ENCODE measurements around the gene NGEF. TPM values are rescaled to one million over a fixed set of nuclear protein-coding genes. Genes with fewer than 3 reads are reported as not detected.

The NGEF gene
- total RNA-seq, 4 donors from 2014 or later = 0.29 to 18.4 (median 5.2) TPM

DNA sequence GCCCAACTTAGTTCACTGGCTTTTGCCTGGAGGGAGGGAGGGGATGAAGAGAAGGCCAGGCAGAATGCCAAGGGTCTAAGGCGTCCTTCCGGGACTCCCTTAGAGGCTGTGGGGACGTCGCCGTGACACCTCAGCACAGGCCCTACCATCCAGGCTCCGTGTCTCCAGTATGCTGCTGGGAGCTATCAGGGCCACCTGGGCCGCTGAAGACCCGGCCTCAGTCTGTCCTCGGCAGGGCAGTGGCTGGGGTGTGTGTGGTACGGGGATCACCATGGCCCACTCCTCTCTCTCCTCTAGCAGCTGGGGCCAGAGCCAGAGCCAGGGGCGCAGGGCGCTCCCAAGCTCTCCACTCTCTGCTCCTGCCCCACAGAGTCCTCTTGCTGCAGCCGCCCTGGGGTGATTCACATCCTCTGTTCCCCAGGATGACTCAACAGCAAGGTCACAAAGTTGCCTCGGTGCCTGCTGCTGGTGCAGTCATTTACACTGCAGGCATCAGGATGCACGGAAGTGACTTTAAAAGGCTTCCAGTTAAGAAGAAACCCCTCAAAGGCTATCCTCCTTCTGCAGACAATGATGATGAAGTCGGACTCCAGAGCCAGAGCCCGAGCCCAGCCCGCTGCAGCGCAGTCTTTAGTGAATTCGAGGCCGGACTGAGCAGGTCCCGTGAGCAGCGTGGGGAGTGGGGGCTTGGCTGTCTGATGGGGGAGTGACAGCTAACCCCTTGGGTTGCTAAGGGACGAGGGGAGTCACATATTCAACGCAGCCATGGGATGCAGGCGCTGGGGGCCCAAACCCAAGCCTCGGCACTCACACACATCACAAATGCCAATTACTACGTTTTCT, 111.1 kb downstream of the NGEF start:
- TF ChIP-seq, protein P1, sequence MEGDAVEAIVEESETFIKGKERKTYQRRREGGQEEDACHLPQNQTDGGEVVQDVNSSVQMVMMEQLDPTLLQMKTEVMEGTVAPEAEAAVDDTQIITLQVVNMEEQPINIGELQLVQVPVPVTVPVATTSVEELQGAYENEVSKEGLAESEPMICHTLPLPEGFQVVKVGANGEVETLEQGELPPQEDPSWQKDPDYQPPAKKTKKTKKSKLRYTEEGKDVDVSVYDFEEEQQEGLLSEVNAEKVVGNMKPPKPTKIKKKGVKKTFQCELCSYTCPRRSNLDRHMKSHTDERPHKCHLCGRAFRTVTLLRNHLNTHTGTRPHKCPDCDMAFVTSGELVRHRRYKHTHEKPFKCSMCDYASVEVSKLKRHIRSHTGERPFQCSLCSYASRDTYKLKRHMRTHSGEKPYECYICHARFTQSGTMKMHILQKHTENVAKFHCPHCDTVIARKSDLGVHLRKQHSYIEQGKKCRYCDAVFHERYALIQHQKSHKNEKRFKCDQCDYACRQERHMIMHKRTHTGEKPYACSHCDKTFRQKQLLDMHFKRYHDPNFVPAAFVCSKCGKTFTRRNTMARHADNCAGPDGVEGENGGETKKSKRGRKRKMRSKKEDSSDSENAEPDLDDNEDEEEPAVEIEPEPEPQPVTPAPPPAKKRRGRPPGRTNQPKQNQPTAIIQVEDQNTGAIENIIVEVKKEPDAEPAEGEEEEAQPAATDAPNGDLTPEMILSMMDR (IDR thresholded peaks at IDR 0.05) = no peak
- no peak for TF ChIP-seq POLR2A (IDR thresholded peaks at IDR 0.05)
- intact Hi-C loops (cut with DNase I; ENCODE audit: low total_unique reads) = no loop called here
- Histone ChIP-seq H3K9me3 (no peaks in the 10 kb centered on the region), H3K27me3 (no peaks in the 10 kb centered on the region), H3K27ac (no peak overlapping the region), H3K4me3 (no peak overlapping the region), H3K4me1 (no peaks in the 10 kb centered on the region), H3K36me3 (no peaks in the 10 kb centered on the region)
- no peak for DNase-seq

DNA sequence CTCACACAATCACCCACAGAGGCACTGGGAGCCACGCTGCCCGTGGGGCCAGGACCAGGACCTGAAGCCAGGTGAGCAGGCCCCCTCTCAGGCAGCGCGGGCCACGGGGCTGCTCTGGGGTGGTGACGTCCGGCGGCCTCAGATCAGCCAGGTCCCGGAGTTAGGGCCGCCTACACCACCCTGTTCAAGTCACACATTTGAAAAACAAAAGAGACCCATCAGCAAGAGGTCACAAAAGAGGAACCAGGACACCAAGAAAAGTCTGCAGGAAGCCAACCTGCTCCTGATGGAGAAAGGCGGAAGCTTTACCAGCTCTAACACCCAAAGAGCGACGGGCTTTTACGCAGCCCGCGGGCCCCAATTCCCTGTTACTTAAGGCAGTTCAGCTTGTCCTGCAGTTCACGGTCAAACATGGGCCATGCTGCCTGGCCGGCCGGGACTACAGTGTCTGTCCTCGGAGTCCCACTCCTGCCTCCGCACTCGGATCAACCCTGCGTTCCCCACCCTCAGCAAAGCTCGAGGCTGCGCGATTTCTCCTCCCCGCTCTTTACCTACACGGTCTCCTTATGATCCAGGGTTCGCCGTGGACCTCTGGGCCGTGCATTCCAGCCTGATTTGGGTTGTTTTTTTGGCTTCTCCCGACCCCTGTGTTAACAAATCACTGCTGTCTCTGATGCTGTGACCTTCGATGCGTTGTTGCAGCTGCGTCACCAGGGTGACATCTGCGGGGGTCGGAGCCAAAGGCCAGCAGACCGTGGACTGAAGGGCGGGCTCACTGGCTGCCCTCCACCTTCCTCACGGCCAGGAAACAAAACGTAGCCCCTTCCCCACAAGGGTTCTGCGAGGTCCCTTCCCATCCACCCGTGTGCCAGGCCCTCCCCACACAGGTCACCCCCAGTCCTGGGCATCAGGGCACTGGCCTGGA, 112.0 kb downstream of the NGEF start:
- H3K27me3 ChIP-seq = no peaks in the 10 kb centered on the region
- no peak for DNase-seq
- H3K4me3 ChIP-seq = no peak overlapping the region

DNA sequence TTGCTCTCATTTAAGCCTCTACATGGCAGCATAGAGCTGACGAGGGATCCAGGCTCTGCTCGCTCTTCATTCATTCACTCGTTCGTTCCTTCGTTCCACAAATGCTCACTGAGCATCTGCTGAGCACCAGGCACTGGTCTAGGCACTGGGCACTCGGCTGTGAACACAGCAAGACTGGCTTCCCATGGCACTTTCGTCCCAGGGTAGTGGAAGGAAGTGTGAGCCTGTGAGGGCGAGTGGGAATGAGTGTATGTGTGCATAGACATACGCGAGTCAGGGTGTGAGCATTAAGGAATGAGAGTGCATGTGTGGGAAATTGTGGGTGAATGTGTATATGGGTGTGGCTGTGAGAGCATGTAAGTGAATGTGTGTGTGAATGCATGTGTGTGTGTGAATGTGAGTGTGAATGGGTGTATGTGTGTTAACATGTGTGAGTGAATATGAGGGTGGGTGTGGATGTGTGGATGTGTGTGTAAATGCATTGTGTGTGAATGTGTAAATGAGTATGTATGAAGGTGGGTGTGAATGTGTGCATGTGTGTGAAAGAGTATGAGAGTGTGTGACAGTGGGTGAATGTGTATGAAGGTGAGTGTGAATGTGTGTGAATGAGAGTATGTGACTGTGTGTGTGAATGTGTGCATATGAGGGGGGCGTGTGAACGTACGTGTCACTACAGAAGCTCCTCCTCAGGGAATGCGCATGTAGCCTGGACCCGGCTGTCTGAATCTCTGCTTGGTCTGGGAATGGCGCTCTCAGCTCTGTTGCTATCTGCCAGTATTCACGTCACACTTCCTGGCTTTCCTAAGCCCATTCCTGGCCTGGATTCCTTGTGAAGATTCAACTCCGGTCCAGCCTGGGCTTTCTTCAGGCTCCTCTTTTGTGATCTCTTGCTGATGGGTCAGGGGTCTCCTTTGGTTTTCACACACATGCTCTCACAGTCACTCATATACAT, 114.2 kb downstream of the NGEF start:
- H3K9me3 ChIP-seq = no peaks in the 10 kb centered on the region
- no peaks in the 10 kb centered on the region for H3K36me3 ChIP-seq
- no peak overlapping the region for H3K27ac ChIP-seq
- intact Hi-C loops (cut with DNase I; ENCODE audit: low total_unique reads) = no loop called here
- no peaks in the 10 kb centered on the region for H3K27me3 ChIP-seq
- no peak overlapping the region for H3K4me3 ChIP-seq
- no peak for DNase-seq
- H3K4me1 ChIP-seq = no peaks in the 10 kb centered on the region
- TF ChIP-seq POLR2A (IDR thresholded peaks at IDR 0.05) = no peak
- TF ChIP-seq, protein P1 (IDR thresholded peaks at IDR 0.05) = no peak

More for the DNA sequence above, 112.0 kb downstream of the NGEF start:
- H3K36me3 ChIP-seq = no peaks in the 10 kb centered on the region
- H3K9me3 ChIP-seq = no peaks in the 10 kb centered on the region
- no peak for TF ChIP-seq POLR2A (IDR thresholded peaks at IDR 0.05)
- TF ChIP-seq, protein P1 (IDR thresholded peaks at IDR 0.05) = no peak
- intact Hi-C loops (cut with DNase I; ENCODE audit: low total_unique reads) = no loop called here
- no peaks in the 10 kb centered on the region for H3K4me1 ChIP-seq
- H3K27ac ChIP-seq = no peak overlapping the region

DNA sequence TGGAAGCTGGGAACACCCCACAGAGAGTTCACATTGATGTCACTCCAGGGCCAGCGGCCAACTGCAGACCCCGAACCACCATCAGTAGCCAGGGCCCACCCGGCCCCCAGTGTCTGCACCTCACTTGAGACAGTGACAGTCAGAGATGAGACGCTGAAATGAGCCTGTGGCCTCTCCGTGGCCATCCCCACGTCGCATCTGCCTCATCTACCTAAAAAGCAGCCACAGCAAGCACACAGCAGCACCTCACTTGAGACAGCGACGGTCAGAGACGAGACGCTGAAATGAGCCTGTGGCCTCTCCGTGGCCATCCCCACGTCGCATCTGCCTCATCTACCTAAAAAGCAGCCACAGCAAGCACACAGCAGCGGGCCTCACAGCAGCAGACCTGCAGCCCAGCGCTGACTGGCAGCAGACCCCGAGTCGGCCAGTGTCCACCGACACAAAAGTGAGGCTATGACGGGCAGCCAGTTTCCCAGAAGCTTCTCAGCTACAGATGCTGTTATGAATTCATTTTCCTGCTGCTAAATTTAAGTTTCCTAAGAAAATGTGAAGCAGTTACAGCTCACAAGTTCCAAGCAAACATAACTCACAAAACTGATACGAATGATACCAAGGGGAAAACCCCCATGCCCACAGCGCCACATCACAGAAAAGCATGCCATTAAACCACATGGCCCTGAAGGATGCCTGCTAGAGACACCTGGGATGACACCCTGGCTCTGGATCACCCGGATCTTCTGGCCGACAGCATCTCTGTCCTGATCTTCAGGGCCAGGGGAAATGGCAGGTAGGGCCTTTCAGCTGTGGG, 115.3 kb downstream of the NGEF start:
- Histone ChIP-seq H3K36me3 (no peaks in the 10 kb centered on the region), H3K27ac (no peak overlapping the region), H3K4me3 (no peak overlapping the region), H3K4me1 (no peaks in the 10 kb centered on the region), H3K9me3 (no peaks in the 10 kb centered on the region), H3K27me3 (no peaks in the 10 kb centered on the region)
- TF ChIP-seq POLR2A (IDR thresholded peaks at IDR 0.05) = no peak
- TF ChIP-seq, protein P1 (IDR thresholded peaks at IDR 0.05) = no peak
- intact Hi-C loops (cut with DNase I; ENCODE audit: low total_unique reads) = no loop called here
- no peak for DNase-seq

All from uterus (tissue), 4 donors.